Tibial artery (tissue), 4 donors: ENCODE data around the gene STARD4.

Experiments used
- DNase-seq, 2 donors: peaks; one replicate each; pipeline ENCODE4 v3.0.0-alpha.2; 2019
- H3K27ac ChIP-seq, 2 donors: fragments of 200-600 bp; sonication (generic) in 1 of 2; 1 replicate in 1 of 2; 2 replicates in 1 of 2; pipeline ENCODE4 v1.5.1; 2018 to 2019; ENCODE audit warnings: mild to moderate bottlenecking in 1 of 2
- H3K27me3 ChIP-seq, 2 donors: fragments of 200-600 bp; sonication (generic) in 1 of 2; one replicate each; pipeline versions ENCODE4 v1.5.1 to v1.6.0; 2016 to 2019
- H3K36me3 ChIP-seq, 3 donors: fragments of 200-600 bp; sonication (generic) in 2 of 3; one replicate each; pipeline ENCODE4 v1.5.1; 2016 to 2019; ENCODE audit warnings: mild to moderate bottlenecking in 2 of 3
- H3K4me1 ChIP-seq, 4 donors: fragments of 200-600 bp; sonication (generic) in 2 of 4; 1 replicate in 3 of 4; 2 replicates in 1 of 4; pipeline ENCODE4 v1.5.1; 2016 to 2019
- H3K4me3 ChIP-seq, 2 donors: fragments of 200-600 bp; sonication (generic) in 1 of 2; 1 replicate in 1 of 2; 2 replicates in 1 of 2; pipeline ENCODE4 v1.5.1; 2018 to 2019; ENCODE audit warnings: mild to moderate bottlenecking in 2 of 2
- H3K9me3 ChIP-seq, 3 donors: fragments of 200-600 bp; sonication (generic) in 1 of 3; one replicate each; pipeline ENCODE4 v1.5.1; 2016 to 2019
- CTCF ChIP-seq, 2 experiments: fragments of 200-600 bp in 1 of 2; fragments of 450-650 bp in 1 of 2; IDR thresholded peaks; one replicate each; pipeline ENCODE4 v1.5.1; 2017 to 2019; ENCODE audit warnings: antibody characterized with exemption in 2 of 2, mild to moderate bottlenecking in 1 of 2, moderate library complexity in 1 of 2
- intact Hi-C: fragments of 100-400 bp; cut with DNase I; formaldehyde crosslinking; loops from one replicate; pipeline ENCODE4 v1.15.0; 2023; ENCODE audit warnings: low total_unique reads

The STARD4 gene, protein sequence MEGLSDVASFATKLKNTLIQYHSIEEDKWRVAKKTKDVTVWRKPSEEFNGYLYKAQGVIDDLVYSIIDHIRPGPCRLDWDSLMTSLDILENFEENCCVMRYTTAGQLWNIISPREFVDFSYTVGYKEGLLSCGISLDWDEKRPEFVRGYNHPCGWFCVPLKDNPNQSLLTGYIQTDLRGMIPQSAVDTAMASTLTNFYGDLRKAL

DNA sequence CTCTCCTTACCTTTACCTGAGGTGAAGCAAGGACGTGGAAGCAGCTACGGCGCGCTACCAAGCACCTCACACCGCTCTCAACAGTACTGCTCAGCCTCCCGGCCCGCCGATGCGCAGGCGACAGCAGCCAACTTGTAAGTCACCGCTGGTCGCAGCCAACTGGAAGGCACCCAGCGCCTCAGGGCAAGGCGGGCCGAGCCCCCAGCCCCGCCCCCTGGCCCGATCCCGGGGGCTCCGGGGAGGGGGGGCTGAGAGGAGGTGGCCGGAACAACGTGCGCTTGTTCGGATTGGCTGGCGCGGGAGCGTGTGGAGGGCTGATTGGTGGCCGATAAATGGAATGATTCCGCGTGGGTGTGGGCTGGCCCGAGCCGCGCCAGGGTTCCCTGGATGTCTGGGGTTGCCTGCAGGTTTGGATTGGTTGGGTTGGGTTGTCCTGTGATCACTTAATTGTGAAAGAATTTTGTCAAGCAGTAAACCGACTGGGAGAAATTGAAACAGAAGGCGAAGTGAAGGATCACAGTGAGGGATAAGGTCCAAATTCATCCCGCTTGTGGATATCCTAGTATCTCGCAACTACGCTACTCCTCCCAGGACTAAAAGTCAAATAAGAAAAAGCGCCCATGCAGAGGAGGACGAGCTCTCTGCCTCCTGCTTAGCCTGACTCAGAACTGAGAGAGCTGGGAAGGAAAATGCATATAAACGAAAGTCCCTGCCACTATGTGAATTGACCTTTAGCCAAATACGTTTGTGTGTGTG is at the start of gene STARD4:
TSS of gene STARD4 (minus strand) at position 161 of the 756 bp plus-strand sequence. CDS start 5,102 bp downstream, outside the sequence.
- Histone ChIP-seq H3K9me3 (no peaks in the 10 kb centered on the region), H3K4me1 (peaks cover 0 to 51% (median 3%) of the 10 kb centered on the region in 4 donors), H3K36me3 (no peaks in the 10 kb centered on the region), H3K4me3 (peak within 1 kb of the TSS; percentile 80 to 85), H3K27ac (peak within 1 kb of the TSS; percentile 90 to 95), H3K27me3 (no peaks in the 10 kb centered on the region)
- peak; percentile 95 to 98 for DNase-seq
- TF ChIP-seq CTCF (IDR thresholded peaks at IDR 0.05) = no peak
- intact Hi-C loops = no loop called here

- intact Hi-C loops = no loop called here
- Histone ChIP-seq H3K4me1 (no peaks in the 10 kb centered on the region), H3K4me3 (no peak overlapping the region), H3K27me3 (no peaks in the 10 kb centered on the region), H3K27ac (no peak overlapping the region), H3K9me3 (peaks cover 0 to 4% (median 0%) of the 10 kb centered on the region in 3 donors), H3K36me3 (no peaks in the 10 kb centered on the region)
- TF ChIP-seq CTCF (IDR thresholded peaks at IDR 0.05) = no peak
- DNase-seq = no peak
Observed at GRCh38 chr5:111559680-111560079, 47.3 kb upstream of the STARD4 start.

DNA sequence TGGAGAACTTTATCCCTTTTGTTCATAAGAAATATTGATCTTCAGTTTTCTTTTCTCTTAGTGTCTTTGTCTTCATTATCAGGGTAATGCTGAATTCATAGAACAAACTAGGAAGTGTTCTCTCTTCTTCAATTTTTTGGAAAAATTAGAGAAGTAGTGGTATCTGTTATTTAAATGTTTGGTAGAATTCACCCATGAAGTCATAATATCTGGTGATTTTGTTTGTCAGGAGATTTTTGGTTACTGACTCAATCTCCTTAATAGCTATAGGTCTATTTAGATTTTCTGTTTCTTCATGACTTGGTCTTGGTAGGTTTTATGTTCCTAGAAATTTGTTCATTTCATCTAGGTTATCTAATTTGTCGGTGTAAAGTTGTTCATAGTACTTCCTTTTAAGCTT is 45.4 kb upstream of the STARD4 start:
- no peak for DNase-seq
- Histone ChIP-seq H3K9me3 (peaks cover 0 to 4% (median 0%) of the 10 kb centered on the region in 3 donors), H3K4me3 (no peak overlapping the region), H3K27ac (no peak overlapping the region), H3K27me3 (no peaks in the 10 kb centered on the region), H3K36me3 (no peaks in the 10 kb centered on the region), H3K4me1 (no peaks in the 10 kb centered on the region)
- intact Hi-C loops = no loop called here
- TF ChIP-seq CTCF (IDR thresholded peaks at IDR 0.05) = no peak

DNA sequence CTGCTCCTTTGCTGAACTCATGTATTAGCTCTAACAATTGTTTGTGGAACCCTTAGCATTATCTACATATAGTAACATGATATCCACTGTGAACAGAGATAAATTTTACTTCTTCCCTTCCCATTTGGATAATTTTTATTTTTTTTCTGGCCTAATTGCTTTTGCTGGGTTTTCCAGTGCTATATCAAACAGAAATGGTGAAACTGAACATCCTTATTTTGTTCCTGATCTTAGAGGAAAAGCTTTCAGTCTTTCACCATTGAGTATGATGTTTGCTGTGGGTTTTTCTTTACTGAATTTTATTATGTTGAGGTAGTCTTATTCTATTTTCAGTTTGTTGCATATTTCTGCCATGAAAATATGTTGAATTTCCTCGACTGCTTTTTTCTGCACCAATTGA is 44.8 kb upstream of the STARD4 start:
- no peak for DNase-seq
- Histone ChIP-seq H3K27me3 (no peaks in the 10 kb centered on the region), H3K36me3 (no peaks in the 10 kb centered on the region), H3K9me3 (peaks cover 0 to 4% (median 0%) of the 10 kb centered on the region in 3 donors), H3K4me3 (no peak overlapping the region), H3K27ac (no peak overlapping the region), H3K4me1 (no peaks in the 10 kb centered on the region)
- no peak for TF ChIP-seq CTCF (IDR thresholded peaks at IDR 0.05)
- intact Hi-C loops = no loop called here

DNA sequence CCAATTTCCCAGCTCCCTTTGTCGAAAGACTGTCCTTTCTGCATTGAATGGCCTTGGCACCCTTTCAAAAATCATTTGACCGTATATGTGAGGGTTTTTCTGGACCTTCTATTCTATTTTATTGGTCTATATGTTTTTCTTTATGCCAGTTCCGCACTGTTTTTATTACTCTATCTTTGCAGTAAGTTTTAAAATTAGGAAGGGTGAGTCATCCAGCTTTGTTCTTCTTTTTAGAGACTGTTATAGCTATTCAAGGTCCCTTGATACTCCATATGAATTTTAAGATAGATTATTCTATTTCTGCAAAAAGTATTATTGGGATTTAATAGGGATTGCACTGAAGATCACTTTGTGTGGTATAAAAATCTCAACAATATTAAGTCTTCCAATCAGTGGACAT is 44.2 kb upstream of the STARD4 start:
- H3K27ac ChIP-seq = no peak overlapping the region
- no peak for TF ChIP-seq CTCF (IDR thresholded peaks at IDR 0.05)
- intact Hi-C loops = no loop called here

More for the DNA sequence above, 44.2 kb upstream of the STARD4 start:
- Histone ChIP-seq H3K36me3 (no peaks in the 10 kb centered on the region), H3K27me3 (no peaks in the 10 kb centered on the region), H3K4me3 (no peak overlapping the region), H3K9me3 (peaks cover 0 to 4% (median 0%) of the 10 kb centered on the region in 3 donors), H3K4me1 (no peaks in the 10 kb centered on the region)
- no peak for DNase-seq
